ENCODE results near the gene TMEM187. TPM values are rescaled to one million over a fixed set of nuclear protein-coding genes. Genes with fewer than 3 reads are reported as not detected.

Gene TMEM187
- total RNA-seq, 1 donor from 2014 or later: 8.6 TPM

GRCh38 chrX:154016366-154017076 is 44.0 kb downstream of the TMEM187 start:
- no peak overlapping the region for H3K4me3 Mint-ChIP-seq (ENCODE audit: unreplicated experiment)
- no peak overlapping the region for H3K4me2 ChIP-seq (ENCODE audit: low read length)
- no peaks in the 10 kb centered on the region for H3K27me3 ChIP-seq (ENCODE audit: insufficient read depth, low read length)
- no peaks in the 10 kb centered on the region for H3K27me3 Mint-ChIP-seq (ENCODE audit: low read depth, unreplicated experiment)
- H2AFZ ChIP-seq (ENCODE audit: low read depth, low read length): no peak overlapping the region
- H3K4me3 ChIP-seq (ENCODE audit: insufficient read depth, low read depth, low read length): no peak overlapping the region
- TF ChIP-seq CTCF (IDR thresholded peaks at IDR 0.05; ENCODE audit: insufficient read depth, low read depth, low read length): no peak
- no peak for TF ChIP-seq EZH2 (IDR thresholded peaks at IDR 0.05; ENCODE audit: insufficient read depth, low read length)
- no peak overlapping the region for H3K27ac ChIP-seq (ENCODE audit: low read depth, low read length)
- peaks cover 2% of the 10 kb centered on the region for H3K36me3 ChIP-seq (ENCODE audit: insufficient read depth, low read length)
- peaks cover 35% of the 10 kb centered on the region for H3K79me2 ChIP-seq (ENCODE audit: insufficient read depth, low read length)
- DNase-seq (ENCODE audit: low read depth) (no peak), FAIRE-seq (no peak)
- no peak overlapping the region for H3K27ac Mint-ChIP-seq (ENCODE audit: unreplicated experiment)
- H3K4me1 Mint-ChIP-seq (ENCODE audit: low read depth, unreplicated experiment): peaks cover 8% of the 10 kb centered on the region
- H3K4me1 ChIP-seq (ENCODE audit: insufficient read depth, low read length): peaks cover 19% of the 10 kb centered on the region
- H3K9me3 Mint-ChIP-seq (ENCODE audit: unreplicated experiment): no peaks in the 10 kb centered on the region
- no peak overlapping the region for H3K9ac ChIP-seq (ENCODE audit: low read length)
- H3K9me3 ChIP-seq (ENCODE audit: insufficient read depth, low read depth, low read length): no peaks in the 10 kb centered on the region
- peaks cover 7% of the 10 kb centered on the region for H4K20me1 ChIP-seq (ENCODE audit: insufficient read depth, low read length)
- H3K36me3 Mint-ChIP-seq (ENCODE audit: low read depth, unreplicated experiment): no peaks in the 10 kb centered on the region

GRCh38 chrX:154017766-154018517 is 45.4 kb downstream of the TMEM187 start:
- peak overlapping the region; percentile 90 for H3K4me2 ChIP-seq (ENCODE audit: low read length)

More at GRCh38 chrX:154017766-154018517, 45.4 kb downstream of the TMEM187 start:
- Histone ChIP-seq H4K20me1 (ENCODE audit: insufficient read depth, low read length) (peaks cover 7% of the 10 kb centered on the region), H2AFZ (ENCODE audit: low read depth, low read length) (no peak overlapping the region), H3K36me3 (ENCODE audit: insufficient read depth, low read length) (peaks cover 2% of the 10 kb centered on the region), H3K79me2 (ENCODE audit: insufficient read depth, low read length) (peaks cover 35% of the 10 kb centered on the region), H3K9me3 (ENCODE audit: insufficient read depth, low read depth, low read length) (no peaks in the 10 kb centered on the region), H3K4me3 (ENCODE audit: insufficient read depth, low read depth, low read length) (peak overlapping the region; percentile 64), H3K9ac (ENCODE audit: low read length) (peak overlapping the region; percentile 82), H3K27me3 (ENCODE audit: insufficient read depth, low read length) (no peaks in the 10 kb centered on the region), H3K27ac (ENCODE audit: low read depth, low read length) (no peak overlapping the region), H3K4me1 (ENCODE audit: insufficient read depth, low read length) (peaks cover 20% of the 10 kb centered on the region)
- TF ChIP-seq CTCF (IDR thresholded peaks at IDR 0.05; ENCODE audit: insufficient read depth, low read depth, low read length) (no peak), EZH2 (IDR thresholded peaks at IDR 0.05; ENCODE audit: insufficient read depth, low read length) (no peak)
- Mint-ChIP-seq H3K36me3 (ENCODE audit: low read depth, unreplicated experiment) (no peaks in the 10 kb centered on the region), H3K4me3 (ENCODE audit: unreplicated experiment) (no peak overlapping the region), H3K27me3 (ENCODE audit: low read depth, unreplicated experiment) (no peaks in the 10 kb centered on the region), H3K4me1 (ENCODE audit: low read depth, unreplicated experiment) (peaks cover 14% of the 10 kb centered on the region), H3K9me3 (ENCODE audit: unreplicated experiment) (no peaks in the 10 kb centered on the region), H3K27ac (ENCODE audit: unreplicated experiment) (no peak overlapping the region)
- DNase-seq (ENCODE audit: low read depth): no peak
- no peak for FAIRE-seq
